ENCODE results near the gene SEMA4A.

The SEMA4A gene

DNA sequence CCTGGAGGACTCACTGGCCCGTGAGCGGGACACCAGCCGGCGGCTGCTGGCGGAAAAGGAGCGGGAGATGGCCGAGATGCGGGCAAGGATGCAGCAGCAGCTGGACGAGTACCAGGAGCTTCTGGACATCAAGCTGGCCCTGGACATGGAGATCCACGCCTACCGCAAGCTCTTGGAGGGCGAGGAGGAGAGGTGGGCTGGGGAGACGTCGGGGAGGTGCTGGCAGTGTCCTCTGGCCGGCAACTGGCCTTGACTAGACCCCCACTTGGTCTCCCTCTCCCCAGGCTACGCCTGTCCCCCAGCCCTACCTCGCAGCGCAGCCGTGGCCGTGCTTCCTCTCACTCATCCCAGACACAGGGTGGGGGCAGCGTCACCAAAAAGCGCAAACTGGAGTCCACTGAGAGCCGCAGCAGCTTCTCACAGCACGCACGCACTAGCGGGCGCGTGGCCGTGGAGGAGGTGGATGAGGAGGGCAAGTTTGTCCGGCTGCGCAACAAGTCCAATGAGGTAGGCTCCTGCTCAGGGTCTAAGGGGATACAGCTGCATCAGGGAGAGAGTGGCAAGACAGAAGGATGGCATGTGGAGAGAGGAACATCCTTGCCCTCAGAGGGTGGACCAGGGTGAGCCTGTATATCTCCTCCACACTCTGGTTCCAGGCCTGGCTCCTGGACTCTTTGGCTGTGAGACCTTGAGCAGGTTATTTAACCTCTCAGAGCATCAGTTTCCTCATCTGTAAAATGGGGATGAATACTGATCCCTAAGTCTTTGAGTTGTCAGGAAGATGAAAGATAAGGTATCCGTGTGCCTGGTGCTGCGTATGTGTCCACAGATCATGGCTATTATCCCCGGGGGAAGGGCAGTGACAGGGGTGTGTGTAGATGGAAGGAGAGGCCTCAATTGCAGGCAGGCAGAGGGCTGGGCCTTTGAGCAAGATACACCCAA, 17.2 kb upstream of the SEMA4A start:
- DNase-seq = no peak

DNA sequence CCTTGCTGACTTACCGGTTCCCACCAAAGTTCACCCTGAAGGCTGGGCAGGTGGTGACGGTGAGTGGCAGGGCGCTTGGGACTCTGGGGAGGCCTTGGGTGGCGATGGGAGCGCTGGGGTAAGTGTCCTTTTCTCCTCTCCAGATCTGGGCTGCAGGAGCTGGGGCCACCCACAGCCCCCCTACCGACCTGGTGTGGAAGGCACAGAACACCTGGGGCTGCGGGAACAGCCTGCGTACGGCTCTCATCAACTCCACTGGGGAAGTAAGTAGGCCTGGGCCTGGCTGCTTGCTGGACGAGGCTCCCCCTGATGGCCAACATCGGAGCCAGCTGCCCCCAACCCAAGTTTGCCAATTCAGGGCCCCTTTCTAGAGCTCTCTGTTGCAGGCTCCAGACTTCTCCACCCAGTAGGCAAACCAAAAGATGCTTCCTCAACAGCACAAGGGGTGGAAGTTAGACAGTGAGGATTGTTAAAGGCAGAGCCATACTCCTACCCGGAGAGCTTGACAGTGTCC, 16.4 kb upstream of the SEMA4A start:
- DNase-seq = no peak

- DNase-seq = no peak
Measured at GRCh38 chr1:156138458-156138867, 14.9 kb upstream of the SEMA4A start.

DNA sequence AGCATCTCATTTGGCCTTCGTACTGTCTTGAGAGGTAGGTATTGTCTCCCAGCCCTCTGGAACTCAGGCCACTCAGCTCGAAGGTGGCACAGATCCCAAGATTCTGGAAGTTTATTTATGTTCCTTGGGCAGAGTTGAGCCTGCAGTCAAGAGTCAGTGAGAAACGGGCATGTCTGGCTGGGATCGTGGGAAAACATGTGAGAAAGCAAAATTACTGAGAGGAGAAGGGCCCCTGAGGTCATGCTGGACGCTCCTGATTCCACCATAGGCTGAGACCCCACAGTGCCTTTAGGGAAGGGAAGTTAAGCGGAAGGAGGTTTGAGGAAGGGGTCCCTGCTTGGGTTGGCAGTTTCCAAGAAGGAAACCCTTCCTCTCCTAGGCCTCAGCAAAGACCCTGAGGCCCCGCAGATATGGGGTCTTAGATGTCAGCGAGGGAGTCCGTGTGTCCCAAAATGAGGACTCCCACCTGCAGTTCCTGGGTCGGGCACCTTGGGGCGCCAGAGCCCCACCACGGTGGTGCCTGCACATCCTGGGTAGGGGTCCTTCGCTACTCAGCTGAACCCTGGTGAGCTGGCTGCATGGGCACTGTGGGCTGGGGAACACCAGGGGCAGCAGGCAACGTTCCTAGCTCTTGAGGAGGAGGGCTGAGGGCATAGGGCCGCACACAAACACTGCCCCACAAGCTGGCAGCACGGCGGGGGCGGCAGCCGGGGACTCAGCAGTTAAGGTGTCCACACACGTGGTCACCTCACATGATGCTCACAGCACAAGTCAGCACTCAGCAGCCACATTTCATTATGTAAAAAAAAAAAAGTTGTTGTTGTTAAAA, 12.3 kb upstream of the SEMA4A start:
- peak in 9 of 14 donors; percentile 27 to 79 (median 50) for DNase-seq

DNA sequence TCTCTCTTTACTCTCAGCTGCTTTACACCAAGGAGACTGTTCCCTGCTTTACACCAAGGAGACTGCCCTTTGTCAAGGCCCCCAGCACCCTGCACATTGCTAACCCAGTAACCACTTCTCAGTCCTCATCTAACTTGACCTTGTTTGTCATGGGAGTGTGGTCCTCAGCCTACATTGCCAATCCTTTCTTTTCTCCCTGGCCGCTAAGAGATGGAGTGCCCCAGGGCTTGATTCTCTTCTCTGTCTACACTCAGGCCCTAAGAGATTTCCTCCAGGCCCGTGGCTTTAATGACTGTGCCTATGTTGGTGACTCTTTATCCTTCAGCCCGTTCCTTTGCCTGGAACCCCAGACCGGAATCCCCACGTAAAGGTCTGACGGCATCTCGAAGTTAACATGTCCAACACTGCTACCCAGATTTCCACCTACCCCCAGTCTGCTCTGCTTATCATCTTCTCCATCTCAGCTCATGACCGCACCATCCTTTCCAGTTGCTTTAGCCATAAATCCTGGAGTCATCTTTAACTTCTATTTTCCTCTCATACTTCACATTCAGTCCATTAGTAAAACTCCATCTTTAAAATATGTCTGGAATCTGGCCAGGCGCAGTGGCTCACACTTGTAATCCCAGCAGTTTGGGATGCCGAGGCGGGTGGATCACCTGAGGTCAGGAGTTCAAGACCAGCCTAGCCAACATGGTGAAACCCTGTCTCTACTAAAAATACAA, 9.5 kb upstream of the SEMA4A start:
- no peak for DNase-seq

DNA sequence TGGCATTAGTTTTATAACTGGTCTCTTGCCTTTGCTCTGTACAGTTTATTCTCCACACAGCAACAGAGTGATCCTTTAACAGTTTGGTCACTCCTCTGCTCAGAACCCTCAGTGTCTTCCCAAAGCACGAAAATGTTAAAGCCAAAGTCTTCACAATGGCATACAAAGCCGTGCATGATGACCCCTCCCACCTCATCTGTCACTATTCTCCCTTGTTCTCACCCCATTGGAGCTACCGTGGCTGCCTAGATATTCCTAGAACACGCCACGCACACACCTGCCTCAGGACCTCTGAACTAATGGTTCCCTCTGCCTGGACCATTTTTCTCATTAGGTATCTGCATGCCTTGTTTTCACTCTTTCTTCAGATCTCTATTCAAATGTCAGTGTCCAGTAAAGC, 8.6 kb upstream of the SEMA4A start:
- DNase-seq = no peak

GRCh38 chr1:156145650-156146019, 7.8 kb upstream of the SEMA4A start:
- DNase-seq = no peak

DNA sequence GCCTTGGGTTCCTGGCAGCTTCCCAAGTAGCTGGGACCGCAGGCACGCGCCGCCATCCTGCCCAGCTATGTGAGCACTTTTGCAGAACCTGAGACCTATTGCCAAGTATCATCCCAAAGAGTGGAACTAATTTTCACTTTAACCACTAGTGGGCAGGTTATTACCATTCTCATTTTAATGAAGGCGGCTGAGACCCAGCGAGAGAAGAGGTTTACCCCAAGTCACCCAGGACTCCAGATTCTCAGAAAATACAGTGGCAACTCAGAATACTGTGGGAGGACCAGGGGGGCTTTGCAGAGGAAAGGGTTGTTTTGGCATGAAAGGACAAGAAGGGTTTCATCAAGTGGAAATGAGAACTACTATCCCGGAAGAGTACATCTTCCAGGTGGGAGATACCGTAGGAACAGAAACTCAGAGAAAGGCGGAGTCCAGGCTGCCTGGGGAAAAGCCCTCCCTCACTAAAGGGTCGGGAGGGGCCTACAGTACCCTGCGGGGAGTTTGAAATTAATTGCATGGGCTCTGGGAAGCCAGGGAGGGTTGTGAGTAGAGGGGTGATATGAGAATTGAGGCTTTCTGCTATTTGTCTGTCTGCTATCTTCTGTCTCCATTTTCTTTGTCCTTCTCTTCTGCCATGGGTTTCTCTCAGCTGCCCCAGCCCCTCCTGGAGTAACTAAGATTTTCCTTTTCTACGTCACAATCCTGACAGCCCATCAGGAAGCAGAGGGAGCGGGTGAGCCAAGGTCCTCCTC, 7.2 kb upstream of the SEMA4A start:
- peak in 8 of 14 donors; percentile 32 to 67 (median 56) for DNase-seq

DNA sequence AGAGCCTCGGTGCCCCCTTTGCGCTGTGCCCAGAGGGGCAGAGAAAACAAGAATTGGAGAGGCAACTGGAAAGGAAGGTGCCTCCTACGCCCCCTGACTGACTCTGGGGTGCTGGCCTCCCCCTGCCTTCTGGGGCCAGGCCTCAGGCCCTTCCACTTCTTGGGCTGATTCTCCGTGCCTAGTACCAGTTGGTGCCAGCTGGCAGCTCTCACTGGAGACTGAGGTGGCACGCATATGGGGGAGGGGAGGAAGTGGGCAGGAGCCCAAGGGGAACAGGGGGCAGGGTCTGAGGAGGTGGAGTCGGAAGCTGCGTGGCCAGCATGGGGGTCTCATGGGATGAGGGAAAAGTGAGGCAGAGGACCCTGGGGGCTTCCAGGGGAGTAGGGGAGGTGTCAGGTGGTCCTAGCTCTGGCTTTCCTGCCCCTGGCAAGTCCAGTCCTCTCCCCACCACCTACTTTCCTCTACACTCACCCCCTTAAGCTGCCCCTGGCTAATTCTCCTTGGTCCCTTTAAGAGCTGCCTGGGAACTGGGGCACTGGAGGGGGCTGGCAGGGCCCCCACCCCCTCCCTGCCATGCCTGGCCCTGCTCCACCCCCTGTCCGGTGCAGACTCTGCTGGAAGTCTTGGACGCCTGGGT, 6.5 kb upstream of the SEMA4A start:
- peak in 10 of 14 donors; percentile 27 to 61 (median 54) for DNase-seq

DNA sequence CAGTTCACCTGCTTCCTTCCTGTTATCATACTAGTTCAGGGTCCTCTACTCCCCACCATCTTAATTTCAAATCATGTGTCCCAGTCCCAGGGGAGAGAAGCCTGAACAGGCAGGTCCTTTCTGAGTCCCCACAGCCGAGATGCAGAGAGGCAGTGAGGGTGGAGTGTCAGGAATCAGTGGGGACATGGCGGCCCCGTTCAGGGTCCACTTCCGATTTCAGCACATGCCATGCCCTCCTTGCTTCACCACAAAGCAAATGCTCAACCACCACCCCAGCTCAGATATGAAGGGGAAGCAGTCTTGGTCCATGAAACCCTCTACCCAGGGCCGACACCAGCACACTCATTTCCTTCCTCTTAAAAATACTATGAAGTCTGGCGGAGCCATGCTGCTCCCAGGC, 5.2 kb upstream of the SEMA4A start:
- peak in 2 of 14 donors; percentile 19 to 40 for DNase-seq

GRCh38 chr1:156149374-156150332, 3.7 kb upstream of the SEMA4A start:
- no peak for DNase-seq

DNA sequence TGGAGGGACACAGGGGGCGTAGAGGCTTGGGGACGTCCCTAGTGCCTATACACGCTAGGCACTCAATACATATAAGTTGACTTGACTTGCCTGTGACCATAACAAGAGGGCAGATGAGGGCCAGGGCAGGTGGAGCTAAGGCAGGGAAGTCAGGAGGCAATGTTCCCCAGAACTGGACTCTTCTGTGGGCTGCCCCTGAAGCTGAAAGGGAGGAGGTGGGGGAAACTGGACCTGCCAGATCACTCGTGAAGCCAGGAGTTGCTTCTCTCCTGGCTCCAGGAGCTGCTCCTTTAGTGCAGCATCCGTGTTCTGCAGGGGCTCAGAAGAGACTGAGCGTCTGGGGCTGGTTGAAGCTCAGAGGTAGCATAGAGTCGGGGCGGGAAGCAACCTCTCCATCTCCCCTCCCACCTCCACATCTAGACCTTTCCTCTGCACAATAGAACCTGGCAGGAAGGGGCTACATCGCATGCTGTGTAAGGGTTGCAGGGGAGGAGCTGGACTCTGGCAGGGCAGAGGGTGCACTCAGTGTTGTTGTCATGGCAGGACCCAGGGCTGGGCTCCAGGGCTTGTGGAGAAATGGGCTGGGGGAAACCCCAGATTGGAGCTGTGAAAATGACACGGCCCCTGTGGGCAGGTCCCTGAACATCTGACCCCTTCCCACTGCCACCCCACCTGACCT, 2.9 kb upstream of the SEMA4A start:
- DNase-seq = no peak

- DNase-seq = peak in 1 of 14 donors; percentile 12
Measured at GRCh38 chr1:156151093-156151688, 2.2 kb upstream of the SEMA4A start.

- no peak for DNase-seq
Measured at GRCh38 chr1:156152628-156153027, 757 bp upstream of the SEMA4A start.

DNA sequence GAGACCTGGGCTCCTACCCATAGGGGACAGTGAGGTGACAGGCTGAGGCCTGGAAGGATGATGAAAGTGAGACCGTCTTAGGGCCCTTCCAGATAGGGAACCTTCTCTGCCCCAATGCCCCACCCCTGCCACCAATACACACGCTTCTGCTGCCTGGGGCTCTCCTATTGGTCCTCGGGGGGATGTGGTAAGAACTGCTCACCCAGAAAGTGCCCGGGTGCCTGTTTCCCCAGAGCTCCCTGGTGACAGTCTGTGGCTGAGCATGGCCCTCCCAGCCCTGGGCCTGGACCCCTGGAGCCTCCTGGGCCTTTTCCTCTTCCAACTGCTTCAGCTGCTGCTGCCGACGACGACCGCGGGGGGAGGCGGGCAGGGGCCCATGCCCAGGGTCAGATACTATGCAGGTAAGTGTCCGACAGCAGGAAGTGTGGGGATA, 948 bp downstream of the SEMA4A start:
- peak in 3 of 14 donors; percentile 12 to 36 (median 23) for DNase-seq

- DNase-seq = no peak
Measured at GRCh38 chr1:156155756-156156510, 2.5 kb downstream of the SEMA4A start.

GRCh38 chr1:156157506-156157905, 4.1 kb downstream of the SEMA4A start:
- DNase-seq = no peak

DNA sequence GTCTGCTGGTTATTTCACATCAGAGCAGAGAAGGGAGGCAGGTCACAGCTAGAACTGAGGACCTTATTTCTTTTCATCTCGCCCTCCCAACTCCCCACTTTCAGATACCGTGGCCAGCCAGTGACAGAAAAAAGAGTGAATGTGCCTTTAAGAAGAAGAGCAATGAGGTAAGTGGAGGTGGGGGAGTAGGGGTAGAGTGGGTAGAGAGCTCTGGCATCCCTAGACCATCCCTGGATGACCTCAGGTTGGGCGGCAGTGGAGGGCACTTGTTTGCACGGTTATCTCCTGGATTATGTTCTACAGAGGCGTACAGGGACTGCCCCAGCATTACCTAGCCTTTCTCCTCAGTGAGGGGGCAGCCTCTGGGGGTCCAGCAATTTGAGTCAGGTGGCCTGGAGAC, 4.6 kb downstream of the SEMA4A start:
- no peak for DNase-seq

Measured in C1 segment of cervical spinal cord (tissue), 14 donors.